ES-I3 (cell line): ENCODE measurements around the gene TPRN.

Experiments used
- H3K36me3 ChIP-seq: 2 replicates; pipeline ENCODE4 v1.6.1; 2013; ENCODE audit warnings: mild to moderate bottlenecking, low read length, control low read depth, moderate library complexity; ENCODE audit not compliant: insufficient read depth
- H3K4me1 ChIP-seq: 2 replicates; pipeline ENCODE4 v1.6.1; 2013; ENCODE audit warnings: mild to moderate bottlenecking, control low read depth, low read length; ENCODE audit not compliant: insufficient read depth
- H3K9ac ChIP-seq: 2 replicates; pipeline ENCODE4 v1.6.1; 2013; ENCODE audit warnings: low read depth, mild to moderate bottlenecking, low read length, moderate library complexity
- H3K9me3 ChIP-seq: 2 replicates; pipeline ENCODE4 v1.6.1; 2013; ENCODE audit warnings: mild to moderate bottlenecking, low read length, moderate library complexity; ENCODE audit not compliant: control insufficient read depth, insufficient read depth

The TPRN gene

GRCh38 chr9:137165250-137165836, 35.2 kb downstream of the TPRN start:
- Histone ChIP-seq H3K4me1 (no peaks in the 10 kb centered on the region), H3K9ac (no peak overlapping the region), H3K36me3 (no peaks in the 10 kb centered on the region), H3K9me3 (no peaks in the 10 kb centered on the region)

DNA sequence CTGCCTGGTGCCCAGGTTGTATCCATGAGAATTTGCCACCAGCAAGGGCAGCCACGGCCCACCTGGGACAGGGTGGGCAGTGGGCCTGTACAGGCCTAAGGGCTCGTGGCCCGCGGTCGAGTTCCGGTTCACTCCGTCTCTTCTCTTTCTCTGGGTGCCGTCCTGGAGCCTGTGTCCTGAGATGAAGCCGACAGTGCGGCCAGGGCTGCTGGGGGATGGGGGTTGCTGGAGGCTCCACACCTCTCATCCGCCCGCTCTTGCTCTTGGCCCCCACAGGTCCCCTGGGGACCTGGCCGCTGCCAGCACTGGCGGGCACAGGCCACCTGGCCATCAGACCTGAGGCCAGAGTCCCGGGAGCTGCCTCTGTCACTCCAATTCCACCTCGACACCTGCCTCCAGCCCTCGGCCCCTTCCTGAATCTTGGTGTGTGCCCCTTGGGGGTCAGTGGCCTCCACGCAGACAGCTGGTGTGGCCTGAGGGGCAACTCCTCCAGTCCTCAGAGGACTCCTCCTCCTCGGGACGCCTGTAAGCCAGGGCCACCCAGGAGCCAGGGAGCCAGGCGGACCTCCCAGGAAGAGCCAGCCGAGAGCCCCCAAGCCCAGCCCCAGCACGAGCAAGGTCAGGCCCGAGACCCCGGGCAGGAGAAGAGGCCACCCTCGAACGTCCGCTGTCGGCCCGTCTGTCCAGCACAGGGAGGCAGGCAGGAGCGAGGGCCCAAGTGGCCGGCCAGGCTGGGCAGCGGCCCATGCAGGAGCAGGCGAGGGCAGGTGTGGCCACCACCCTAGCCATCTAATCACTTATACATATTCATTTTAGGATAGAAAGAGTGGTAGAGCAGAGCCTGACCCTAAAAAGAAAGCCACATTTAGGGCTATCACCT, 35.9 kb downstream of the TPRN start:
- Histone ChIP-seq H3K4me1 (no peaks in the 10 kb centered on the region), H3K9ac (no peak overlapping the region)

DNA sequence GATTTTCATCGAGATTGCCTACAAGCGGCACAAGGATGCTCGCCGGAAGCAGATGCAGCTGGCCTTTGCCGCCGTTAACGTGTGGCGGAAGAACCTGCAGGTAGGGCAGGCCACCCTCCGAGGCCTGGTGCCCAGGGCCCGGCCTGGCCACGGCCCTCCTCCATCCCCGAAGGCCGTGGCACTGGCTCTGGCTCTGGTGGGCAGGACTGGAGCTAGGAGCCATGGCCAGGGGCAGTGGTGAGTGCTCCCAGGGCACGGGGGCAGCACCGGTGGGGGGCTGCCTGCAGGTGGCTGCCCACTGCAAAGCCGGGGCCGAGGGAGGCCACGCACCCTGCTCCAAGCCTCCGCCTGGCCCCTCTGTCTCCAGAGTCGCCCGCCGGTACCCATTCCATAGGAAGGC, 36.7 kb downstream of the TPRN start:
- H3K36me3 ChIP-seq = no peaks in the 10 kb centered on the region
- H3K9ac ChIP-seq = no peak overlapping the region
- no peaks in the 10 kb centered on the region for H3K4me1 ChIP-seq
- no peaks in the 10 kb centered on the region for H3K9me3 ChIP-seq

More for the DNA sequence above, 35.9 kb downstream of the TPRN start:
- H3K9me3 ChIP-seq = no peaks in the 10 kb centered on the region
- H3K36me3 ChIP-seq = no peaks in the 10 kb centered on the region

- Histone ChIP-seq H3K9me3 (no peaks in the 10 kb centered on the region), H3K4me1 (no peaks in the 10 kb centered on the region), H3K9ac (peak overlapping the region; percentile 28; the same call in 1 of the 2 replicates), H3K36me3 (no peaks in the 10 kb centered on the region)
Observed at GRCh38 chr9:137163365-137163715, 37.2 kb downstream of the TPRN start.

GRCh38 chr9:137162505-137163364, 37.8 kb downstream of the TPRN start:
- no peaks in the 10 kb centered on the region for H3K9me3 ChIP-seq
- H3K4me1 ChIP-seq = no peaks in the 10 kb centered on the region
- peak overlapping the region; percentile 28; the same call in 1 of the 2 replicates for H3K9ac ChIP-seq
- no peaks in the 10 kb centered on the region for H3K36me3 ChIP-seq

DNA sequence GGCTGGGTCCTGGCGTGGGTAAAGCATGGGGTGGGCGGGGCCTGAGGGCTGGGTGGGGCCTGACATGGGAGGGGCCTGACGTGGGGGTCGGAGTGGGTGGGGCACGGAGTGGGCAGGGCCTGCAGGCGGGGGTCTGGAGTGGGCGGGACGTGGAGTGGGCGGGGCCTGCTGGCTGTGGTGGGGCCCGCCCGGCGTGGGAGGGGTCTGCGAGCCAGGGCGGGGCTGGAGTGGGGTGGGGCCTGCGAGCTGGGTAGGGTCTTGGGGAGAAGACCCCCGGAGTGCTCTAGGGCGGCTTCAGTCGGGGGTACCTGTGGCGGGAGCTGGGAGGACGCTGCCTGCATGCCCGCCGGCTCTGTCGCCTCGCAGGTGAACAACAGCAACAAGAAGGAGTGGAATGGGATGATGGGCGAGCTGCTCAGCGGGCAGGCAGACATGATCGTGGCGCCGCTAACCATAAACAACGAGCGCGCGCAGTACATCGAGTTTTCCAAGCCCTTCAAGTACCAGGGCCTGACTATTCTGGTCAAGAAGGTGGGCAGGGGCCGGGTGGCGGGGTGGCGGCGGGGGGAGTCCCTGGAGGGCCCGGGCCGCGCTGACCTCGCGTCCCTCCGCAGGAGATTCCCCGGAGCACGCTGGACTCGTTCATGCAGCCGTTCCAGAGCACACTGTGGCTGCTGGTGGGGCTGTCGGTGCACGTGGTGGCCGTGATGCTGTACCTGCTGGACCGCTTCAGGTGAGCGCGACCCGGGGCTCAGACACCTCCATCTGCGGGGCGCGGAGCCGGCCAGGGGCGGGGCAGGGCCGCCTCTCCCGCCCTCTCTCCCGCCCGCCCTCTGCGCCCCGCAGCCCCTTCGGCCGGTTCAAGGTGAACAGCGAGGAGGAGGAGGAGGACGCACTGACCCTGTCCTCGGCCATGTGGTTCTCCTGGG, 38.7 kb downstream of the TPRN start:
- Histone ChIP-seq H3K36me3 (no peaks in the 10 kb centered on the region), H3K4me1 (no peaks in the 10 kb centered on the region), H3K9ac (no peak overlapping the region; the same call in 1 of the 2 replicates), H3K9me3 (no peaks in the 10 kb centered on the region)

- H3K9me3 ChIP-seq = no peaks in the 10 kb centered on the region
- H3K36me3 ChIP-seq = no peaks in the 10 kb centered on the region
- no peak overlapping the region for H3K9ac ChIP-seq
- no peaks in the 10 kb centered on the region for H3K4me1 ChIP-seq
Observed at GRCh38 chr9:137160716-137161557, 39.6 kb downstream of the TPRN start.

GRCh38 chr9:137160054-137160425, 40.5 kb downstream of the TPRN start:
- Histone ChIP-seq H3K9me3 (no peaks in the 10 kb centered on the region), H3K4me1 (no peaks in the 10 kb centered on the region), H3K9ac (no peak overlapping the region), H3K36me3 (no peaks in the 10 kb centered on the region)

DNA sequence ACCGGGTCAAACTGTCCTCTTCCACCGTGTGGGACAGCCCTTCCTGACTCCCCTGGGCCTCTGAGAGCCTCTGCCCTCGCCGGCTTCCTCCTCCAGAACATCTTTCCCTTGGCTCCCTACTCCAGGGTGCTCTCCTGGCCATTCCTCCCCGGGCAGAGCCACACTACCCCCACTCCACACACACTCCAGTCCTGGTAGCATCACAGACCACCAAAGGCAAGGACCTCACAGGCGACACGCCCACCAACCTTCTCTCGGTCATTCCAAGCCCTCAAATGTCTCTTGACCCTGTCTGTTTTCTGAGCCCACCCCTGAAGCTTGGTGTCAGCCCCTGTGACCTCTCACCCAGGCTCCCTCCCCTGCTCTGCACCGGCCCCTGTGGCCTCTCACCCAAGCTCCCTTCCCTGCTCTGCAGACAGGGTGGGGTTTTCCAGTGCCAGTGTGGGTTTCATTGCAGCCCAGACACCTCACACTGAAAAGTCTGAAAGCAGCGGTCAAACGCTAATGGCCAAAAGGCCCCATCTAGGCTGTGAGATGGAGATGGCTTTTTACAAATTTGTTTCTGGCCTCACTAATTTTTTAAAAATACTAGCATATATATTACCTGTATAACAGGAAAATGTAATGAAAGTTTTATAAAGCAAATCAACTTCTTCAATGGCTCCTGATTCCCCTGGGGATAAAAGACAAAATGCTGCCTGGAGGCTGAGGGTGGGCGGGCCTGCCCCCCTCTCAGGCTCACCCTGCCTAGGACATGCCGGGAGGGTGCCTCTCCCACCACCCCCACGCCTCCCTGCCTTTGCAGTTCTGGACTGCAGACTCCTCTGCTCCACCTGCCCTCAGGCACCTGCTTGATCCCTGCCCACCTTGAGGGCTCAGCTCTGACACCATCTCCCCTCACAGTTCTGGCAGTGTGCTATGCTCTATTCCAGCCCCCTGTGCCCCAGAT, 41.2 kb downstream of the TPRN start:
- Histone ChIP-seq H3K36me3 (no peaks in the 10 kb centered on the region), H3K4me1 (no peaks in the 10 kb centered on the region), H3K9me3 (no peaks in the 10 kb centered on the region), H3K9ac (no peak overlapping the region)

DNA sequence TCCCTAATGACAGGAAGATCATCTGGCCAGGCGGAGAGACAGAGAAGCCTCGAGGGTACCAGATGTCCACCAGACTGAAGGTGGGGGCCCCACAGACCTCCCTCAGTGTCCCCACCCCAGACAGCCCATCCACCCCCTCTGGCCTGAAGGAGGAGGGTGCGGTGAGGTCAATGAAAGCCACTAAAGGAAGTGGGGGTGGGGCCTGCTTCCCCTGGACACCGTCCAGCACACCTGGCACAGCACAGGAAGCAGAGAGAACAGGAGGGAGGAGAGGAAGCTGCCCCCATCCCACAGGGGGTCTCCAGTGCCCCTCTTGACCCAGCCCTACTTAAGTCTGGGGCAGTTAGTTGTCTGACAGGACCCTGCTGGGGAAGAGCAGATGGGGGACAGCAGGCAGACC, 41.9 kb downstream of the TPRN start:
- Histone ChIP-seq H3K4me1 (no peaks in the 10 kb centered on the region), H3K9me3 (no peaks in the 10 kb centered on the region), H3K36me3 (no peaks in the 10 kb centered on the region), H3K9ac (no peak overlapping the region)

GRCh38 chr9:137157618-137158415, 42.7 kb downstream of the TPRN start:
- H3K4me1 ChIP-seq = no peaks in the 10 kb centered on the region
- no peaks in the 10 kb centered on the region for H3K36me3 ChIP-seq
- H3K9me3 ChIP-seq = no peaks in the 10 kb centered on the region
- no peak overlapping the region for H3K9ac ChIP-seq
